IMR-90 (cell line): Measurements from ENCODE around the gene FGGY. TPM values are rescaled to one million over a fixed set of nuclear protein-coding genes. Genes with fewer than 3 reads are reported as not detected.

ENCODE experiments used
- ATAC-seq: fragments of 200-7000 bp; cut with Tn5 transposase; 2 replicates; pipeline ENCODE4 v1.9.1; 2020; ENCODE audit warnings: low read depth, mild to moderate bottlenecking, moderate library complexity
- BruUV-seq: library from RNA; stranded (reverse); fragments of 400-500 nt; replicated peaks from 2 replicates; lab custom pipeline; 2021; lab: Mats Ljungman, UMichigan
- CTCF ChIA-PET: fragments of 300-600 bp; formaldehyde crosslinking; extraction: SDS; loops from one replicate; lab custom pipeline; 2021; ENCODE audit warnings: antibody characterized with exemption; lab: Yijun Ruan, JAX
- POLR2A ChIA-PET: fragments of 300-600 bp; sonication (Branson Sonifier 250); formaldehyde crosslinking; loops from one replicate; lab custom pipeline; 2022; ENCODE audit warnings: antibody characterized with exemption; ENCODE audit not compliant: unreplicated experiment; lab: Charles Lee
- DNase-seq: peaks from one replicate; pipeline ENCODE4 v3.0.0; 2013
- H2AFZ ChIP-seq: replicated peaks from 2 replicates; pipeline ENCODE3; 2013; ENCODE audit warnings: low read length, mild to moderate bottlenecking; ENCODE audit not compliant: poor library complexity
- H2AK5ac ChIP-seq: 2 replicates; pipeline ENCODE4 v1.6.1; 2013; ENCODE audit warnings: low read depth, low read length, inconsistent platforms
- H2AK9ac ChIP-seq: replicated peaks from 2 replicates; pipeline ENCODE3; 2013; ENCODE audit warnings: mild to moderate bottlenecking, low read depth, low read length, moderate library complexity; ENCODE audit not compliant: poor library complexity
- H2BK120ac ChIP-seq: 2 replicates; pipeline ENCODE4 v1.6.1; 2013; ENCODE audit warnings: low read depth, low read length, inconsistent platforms
- H2BK15ac ChIP-seq: 3 replicates; pipeline ENCODE4 v1.6.1; 2013; ENCODE audit warnings: low read depth, low read length, inconsistent platforms
- H2BK20ac ChIP-seq: 2 replicates; pipeline ENCODE4 v1.6.1; 2013; ENCODE audit warnings: low read depth, mild to moderate bottlenecking, inconsistent platforms, low read length, moderate library complexity
- H2BK5ac ChIP-seq: 2 replicates; pipeline ENCODE4 v1.6.1; 2013; ENCODE audit warnings: mild to moderate bottlenecking, low read depth, low read length, inconsistent platforms; ENCODE audit not compliant: poor library complexity, severe bottlenecking
- H3K14ac ChIP-seq: replicated peaks from 2 replicates; pipeline ENCODE4 v1.6.1; 2013; ENCODE audit warnings: low read depth, low read length, inconsistent platforms
- H3K18ac ChIP-seq: 2 replicates; pipeline ENCODE4 v1.6.1; 2013; ENCODE audit warnings: low read depth, low read length, control low read depth
- H3K23ac ChIP-seq: 2 replicates; pipeline ENCODE4 v1.6.1; 2013; ENCODE audit warnings: low read depth, low read length, inconsistent platforms
- H3K27ac ChIP-seq: 2 replicates; pipeline ENCODE4 v1.5.1; 2013; ENCODE audit warnings: mild to moderate bottlenecking, control low read depth, low read length; ENCODE audit not compliant: insufficient read depth
- H3K27me3 ChIP-seq: 2 replicates; pipeline ENCODE4 v1.6.1; 2013; ENCODE audit warnings: low read length; ENCODE audit not compliant: control insufficient read depth, insufficient read depth
- H3K36me3 ChIP-seq: 2 replicates; pipeline ENCODE4 v1.6.1; 2013; ENCODE audit warnings: low read length, mixed read lengths; ENCODE audit not compliant: control insufficient read depth, insufficient read depth
- H3K4ac ChIP-seq: 2 replicates; pipeline ENCODE4 v1.6.1; 2013; ENCODE audit warnings: low read depth, low read length, inconsistent platforms
- H3K4me1 ChIP-seq: 2 replicates; pipeline ENCODE4 v1.6.1; 2013; ENCODE audit warnings: low read length, mixed read lengths; ENCODE audit not compliant: control insufficient read depth, insufficient read depth
- H3K4me2 ChIP-seq: 2 replicates; pipeline ENCODE4 v1.6.1; 2013; ENCODE audit warnings: low read depth, mild to moderate bottlenecking, control low read depth, low read length, moderate library complexity
- H3K4me3 ChIP-seq: 2 replicates; pipeline ENCODE4 v1.5.1; 2013; ENCODE audit warnings: low read depth, mild to moderate bottlenecking, control low read depth, low read length, moderate library complexity; ENCODE audit not compliant: insufficient read depth
- H3K56ac ChIP-seq: 2 replicates; pipeline ENCODE4 v1.6.1; 2013; ENCODE audit warnings: low read length, inconsistent platforms; ENCODE audit not compliant: insufficient read depth; ENCODE audit errors: extremely low read depth
- H3K79me1 ChIP-seq, 2 experiments: 2 replicates each; pipeline ENCODE4 v1.6.1; 2013; ENCODE audit warnings: low read length in 2 of 2, inconsistent platforms in 1 of 2, low read depth in 1 of 2
- H3K9ac ChIP-seq: 2 replicates; pipeline ENCODE4 v1.6.1; 2013; ENCODE audit warnings: low read depth, low read length, control low read depth
- H3K9me1 ChIP-seq: 2 replicates; pipeline ENCODE4 v1.6.1; 2013; ENCODE audit warnings: low read length, inconsistent platforms; ENCODE audit not compliant: insufficient read depth
- H3K9me3 ChIP-seq: 2 replicates; pipeline ENCODE4 v1.6.1; 2013; ENCODE audit warnings: low read length; ENCODE audit not compliant: control insufficient read depth, insufficient read depth
- H4K20me1 ChIP-seq: 2 replicates; pipeline ENCODE4 v1.6.1; 2013; ENCODE audit warnings: low read length, inconsistent platforms; ENCODE audit not compliant: insufficient read depth
- H4K5ac ChIP-seq: 2 replicates; pipeline ENCODE4 v1.6.1; 2013; ENCODE audit warnings: mild to moderate bottlenecking, low read depth, low read length, control low read depth
- H4K8ac ChIP-seq, 2 experiments: 2 replicates each; pipeline ENCODE4 v1.6.1; 2013; ENCODE audit warnings: low read depth in 2 of 2, low read length in 2 of 2, control low read depth in 1 of 2, inconsistent platforms in 1 of 2
- H4K91ac ChIP-seq: 2 replicates; pipeline ENCODE4 v1.6.1; 2013; ENCODE audit warnings: low read depth, low read length, inconsistent platforms; ENCODE audit not compliant: insufficient read depth
- MAFK ChIP-seq: IDR thresholded peaks from 2 replicates; pipeline ENCODE4 v1.6.1; 2012; ENCODE audit warnings: low read depth, low read length, improper control_type of control experiment
- MAZ ChIP-seq: IDR thresholded peaks from 2 replicates; pipeline ENCODE4 v1.6.1; 2012; ENCODE audit warnings: low read depth, mild to moderate bottlenecking, low read length, improper control_type of control experiment, moderate library complexity, borderline replicate concordance
- POLR2A ChIP-seq: IDR thresholded peaks from 2 replicates; pipeline ENCODE4 v1.6.1; 2012; ENCODE audit warnings: mild to moderate bottlenecking, low read depth, low read length
- WGBS, 2 experiments: methylation state at CpG; one replicate each; pipeline versions ENCODE4 v1.1.5 to v1.1.7; 2013; ENCODE audit warnings: missing lambda C conversion rate in 2 of 2; ENCODE audit not compliant: insufficient read length in 1 of 2; ENCODE audit errors: extremely low coverage in 2 of 2; 5-methylcytosine and 5-hydroxymethylcytosine counted together
- dilution Hi-C: fragments of 300-500 bp; cut with HindIII; formaldehyde crosslinking; loops from one replicate; pipeline ENCODE4 v1.14.3; 2018; ENCODE audit warnings: low sequenced_read_pairs; ENCODE audit not compliant: unreplicated experiment
- in situ Hi-C: fragments of 300-500 bp; cut with MboI; formaldehyde crosslinking; loops from 3 replicates; pipeline ENCODE4 v1.14.3; 2019; ENCODE audit warnings: low sequenced_read_pairs, inconsistent platforms, mixed read lengths
- intact Hi-C: fragments of 100-400 bp; cut with micrococcal nuclease; formaldehyde crosslinking; loops from 2 replicates; pipeline ENCODE4 v1.10.0; 2022
- polyA plus RNA-seq, 3 experiments: library from polyadenylated mRNA; depleted of rRNA; stranded (reverse); fragments of >200 nt; gene quantifications; 2 replicates each; pipeline ENCODE4 v1.2.3, GENCODE V29; 2012; ENCODE audit warnings: low replicate concordance in 1 of 3
- total RNA-seq: library from RNA; depleted of rRNA; stranded (reverse); fragments of >200 nt; gene quantifications from 2 replicates; pipeline ENCODE4 v1.2.3, GENCODE V29; 2012
- TF ChIP-seq, protein P1 (sequence below): fragments of 150-350 bp; IDR thresholded peaks from 2 replicates; pipeline ENCODE4 v1.6.1; 2016; ENCODE audit warnings: low read depth, mild to moderate bottlenecking, low read length, moderate library complexity, borderline replicate concordance
- TF ChIP-seq, protein P2 (sequence below): conservative IDR thresholded peaks from 2 replicates; pipeline ENCODE4 v1.5.1; 2012; ENCODE audit warnings: mild to moderate bottlenecking, low read depth, low read length, improper control_type of control experiment
- TF ChIP-seq, protein P3 (sequence below): fragments of 150-350 bp; IDR thresholded peaks from 2 replicates; pipeline ENCODE4 v1.6.1; 2017; ENCODE audit warnings: mild to moderate bottlenecking, antibody characterized with exemption, low read length, low read depth

FGGY gene
- total and polyA plus RNA-seq, 2 of the 4 experiments (the other 2 are of a cell fraction), result 5.6 to 14.0 TPM

DNA sequence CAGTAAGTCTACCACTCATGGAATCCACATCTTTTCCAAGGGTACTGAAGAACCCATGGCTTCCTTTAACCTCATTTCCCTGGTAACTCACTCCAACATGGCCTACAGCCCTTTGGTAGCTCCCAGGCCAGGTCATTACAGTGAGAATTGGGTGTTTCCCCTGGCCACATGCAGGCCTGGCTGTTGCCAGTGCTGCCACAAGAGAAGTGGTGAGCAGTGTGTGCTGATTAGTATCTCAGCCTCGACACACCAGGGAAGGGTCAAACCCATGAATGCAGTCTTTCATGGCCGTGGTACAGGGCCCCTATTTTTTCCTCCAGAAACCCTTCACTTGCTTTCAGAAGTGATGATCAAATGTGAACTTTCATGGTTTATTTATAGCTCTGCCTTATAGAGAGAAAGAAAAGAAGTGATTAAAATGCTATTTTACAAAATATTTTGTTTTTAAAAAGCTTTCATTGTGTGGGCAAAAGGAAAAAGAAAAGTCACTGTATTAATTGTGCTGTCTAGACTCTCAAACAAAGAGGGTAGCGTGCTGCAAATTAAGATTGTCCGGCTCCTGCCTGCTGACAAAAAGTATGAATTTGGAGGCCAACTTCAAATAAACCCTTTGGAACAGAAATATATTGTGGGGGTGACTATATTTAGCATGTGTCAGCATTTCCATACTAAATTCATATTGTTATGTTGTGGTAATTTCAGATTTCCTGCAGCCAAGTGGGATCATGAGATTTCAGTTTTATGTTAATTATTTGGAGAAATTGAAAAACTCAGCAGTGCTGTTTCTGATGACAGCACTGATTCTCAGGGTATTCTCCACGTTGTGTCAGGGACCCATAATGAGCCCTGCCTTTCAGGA lies 455.9 kb downstream of the FGGY start:
- H2BK15ac ChIP-seq, result peak overlapping the region; percentile 47; the same call in 1 of the 3 replicates
- peak overlapping the region; percentile 56; the same call in 1 of the 2 replicates for H2BK120ac ChIP-seq
- no peak overlapping the region for H3K4me3 ChIP-seq
- BruUV-seq, result no TSS peak
- TF ChIP-seq MAZ (no peak), MAFK (peak; percentile 92), POLR2A (no peak)
- TF ChIP-seq, protein P1, sequence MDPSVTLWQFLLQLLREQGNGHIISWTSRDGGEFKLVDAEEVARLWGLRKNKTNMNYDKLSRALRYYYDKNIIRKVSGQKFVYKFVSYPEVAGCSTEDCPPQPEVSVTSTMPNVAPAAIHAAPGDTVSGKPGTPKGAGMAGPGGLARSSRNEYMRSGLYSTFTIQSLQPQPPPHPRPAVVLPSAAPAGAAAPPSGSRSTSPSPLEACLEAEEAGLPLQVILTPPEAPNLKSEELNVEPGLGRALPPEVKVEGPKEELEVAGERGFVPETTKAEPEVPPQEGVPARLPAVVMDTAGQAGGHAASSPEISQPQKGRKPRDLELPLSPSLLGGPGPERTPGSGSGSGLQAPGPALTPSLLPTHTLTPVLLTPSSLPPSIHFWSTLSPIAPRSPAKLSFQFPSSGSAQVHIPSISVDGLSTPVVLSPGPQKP, result no peak
- TF ChIP-seq, protein P2, sequence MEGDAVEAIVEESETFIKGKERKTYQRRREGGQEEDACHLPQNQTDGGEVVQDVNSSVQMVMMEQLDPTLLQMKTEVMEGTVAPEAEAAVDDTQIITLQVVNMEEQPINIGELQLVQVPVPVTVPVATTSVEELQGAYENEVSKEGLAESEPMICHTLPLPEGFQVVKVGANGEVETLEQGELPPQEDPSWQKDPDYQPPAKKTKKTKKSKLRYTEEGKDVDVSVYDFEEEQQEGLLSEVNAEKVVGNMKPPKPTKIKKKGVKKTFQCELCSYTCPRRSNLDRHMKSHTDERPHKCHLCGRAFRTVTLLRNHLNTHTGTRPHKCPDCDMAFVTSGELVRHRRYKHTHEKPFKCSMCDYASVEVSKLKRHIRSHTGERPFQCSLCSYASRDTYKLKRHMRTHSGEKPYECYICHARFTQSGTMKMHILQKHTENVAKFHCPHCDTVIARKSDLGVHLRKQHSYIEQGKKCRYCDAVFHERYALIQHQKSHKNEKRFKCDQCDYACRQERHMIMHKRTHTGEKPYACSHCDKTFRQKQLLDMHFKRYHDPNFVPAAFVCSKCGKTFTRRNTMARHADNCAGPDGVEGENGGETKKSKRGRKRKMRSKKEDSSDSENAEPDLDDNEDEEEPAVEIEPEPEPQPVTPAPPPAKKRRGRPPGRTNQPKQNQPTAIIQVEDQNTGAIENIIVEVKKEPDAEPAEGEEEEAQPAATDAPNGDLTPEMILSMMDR, result no peak
- TF ChIP-seq, protein P3, sequence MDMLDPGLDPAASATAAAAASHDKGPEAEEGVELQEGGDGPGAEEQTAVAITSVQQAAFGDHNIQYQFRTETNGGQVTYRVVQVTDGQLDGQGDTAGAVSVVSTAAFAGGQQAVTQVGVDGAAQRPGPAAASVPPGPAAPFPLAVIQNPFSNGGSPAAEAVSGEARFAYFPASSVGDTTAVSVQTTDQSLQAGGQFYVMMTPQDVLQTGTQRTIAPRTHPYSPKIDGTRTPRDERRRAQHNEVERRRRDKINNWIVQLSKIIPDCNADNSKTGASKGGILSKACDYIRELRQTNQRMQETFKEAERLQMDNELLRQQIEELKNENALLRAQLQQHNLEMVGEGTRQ, result no peak
- DNase-seq, result no peak
- peak overlapping the region; percentile 57 for H2BK20ac ChIP-seq
- H2AK5ac ChIP-seq, result peak overlapping the region; percentile 64; the same call in 1 of the 2 replicates
- H3K27ac ChIP-seq, result no peak overlapping the region
- no peaks in the 10 kb centered on the region for H3K36me3 ChIP-seq
- no peak overlapping the region for H4K91ac ChIP-seq
- no peak overlapping the region for H3K4me2 ChIP-seq
- no peaks in the 10 kb centered on the region for H3K9me3 ChIP-seq
- H3K79me1 ChIP-seq, result no peaks in the 10 kb centered on the region
- peak overlapping the region; percentile 60 for H4K5ac ChIP-seq
- intact Hi-C loops (loop anchor here (5.0 to 10.0 kb wide), 4 partner anchors 178 to 1208 kb away; partner anchors contain the start of gene OMA1), dilution Hi-C loops (loop anchor here (25.0 kb wide), 1 partner anchor 1015 kb away; no protein-coding TSS in a partner anchor), in situ Hi-C loops (loop anchor here (25.0 kb wide), 1 partner anchor 1240 kb away; no protein-coding TSS in a partner anchor)
- H3K14ac ChIP-seq, result 0 out of 2 replicates have a peak overlapping the region, but pooled peaks have one; percentile 27
- H3K9me1 ChIP-seq, result no peaks in the 10 kb centered on the region
- no peaks in the 10 kb centered on the region for H4K20me1 ChIP-seq
- H3K4me1 ChIP-seq, result peaks cover 4% of the 10 kb centered on the region
- no peak for ATAC-seq
- H3K27me3 ChIP-seq, result no peaks in the 10 kb centered on the region; the same call in 1 of the 2 replicates
- no peak overlapping the region for H2BK5ac ChIP-seq
- no peak overlapping the region for H3K9ac ChIP-seq
- H3K4ac ChIP-seq, result peak overlapping the region; percentile 64
- no peak overlapping the region for H4K8ac ChIP-seq
- CTCF ChIA-PET, result interaction anchor here (0.7 kb wide), 1 partner anchor 1251 kb away, joined by 3 read pairs; no protein-coding TSS in a partner anchor
- H3K56ac ChIP-seq, result no peak overlapping the region
- WGBS, 2 experiments, result no CpG with 5 or more reads among the region's 5 CpGs
- no peak overlapping the region for H2AK9ac ChIP-seq
- no peak overlapping the region for H3K23ac ChIP-seq
- POLR2A ChIA-PET, result no interaction called here
- no peak overlapping the region for H2AFZ ChIP-seq
- H3K18ac ChIP-seq, result peak overlapping the region; percentile 95
